Measurements from ENCODE around the gene OR10T2.
"Not testable (repeated sequence)": the region's sequence is repeated elsewhere in the genome, so short reads cannot be mapped to it uniquely, and the experiment has no call there.

The OR10T2 gene

GRCh38 chr1:158390331-158390730 lies 8.9 kb downstream of the OR10T2 start:
- no peak for TF ChIP-seq CTCF (conservative IDR thresholded peaks at IDR 0.05; ENCODE audit: low read depth, low read length)
- H3K4me3 ChIP-seq (ENCODE audit: low read depth, low read length) = no peak overlapping the region
- DNase-seq (ENCODE audit: low read depth) = no peak

- no peak for DNase-seq (ENCODE audit: low read depth)
- TF ChIP-seq CTCF (conservative IDR thresholded peaks at IDR 0.05; ENCODE audit: low read depth, low read length) = no peak
These were observed 24.4 kb downstream of the OR10T2 start for GRCh38 chr1:158374860-158375259.

GRCh38 chr1:158374101-158374500 lies 25.2 kb downstream of the OR10T2 start:
- DNase-seq (ENCODE audit: low read depth); H3K4me3 ChIP-seq (ENCODE audit: low read depth, low read length): not testable (repeated sequence)

More at GRCh38 chr1:158374860-158375259, 24.4 kb downstream of the OR10T2 start:
- no peak overlapping the region for H3K4me3 ChIP-seq (ENCODE audit: low read depth, low read length)

- DNase-seq (ENCODE audit: low read depth) = no peak
- H3K4me3 ChIP-seq (ENCODE audit: low read depth, low read length) = no peak overlapping the region
- TF ChIP-seq CTCF (conservative IDR thresholded peaks at IDR 0.05; ENCODE audit: low read depth, low read length) = no peak
These were observed 27.9 kb downstream of the OR10T2 start for GRCh38 chr1:158371188-158371953.

- no peak for TF ChIP-seq CTCF (conservative IDR thresholded peaks at IDR 0.05; ENCODE audit: low read depth, low read length)
- no peak overlapping the region for H3K4me3 ChIP-seq (ENCODE audit: low read depth, low read length)
- DNase-seq (ENCODE audit: low read depth) = no peak
These were observed 32.5 kb downstream of the OR10T2 start for GRCh38 chr1:158366783-158367182.

- no peak overlapping the region for H3K4me3 ChIP-seq (ENCODE audit: low read depth, low read length)
- DNase-seq (ENCODE audit: low read depth) = no peak
- TF ChIP-seq CTCF (conservative IDR thresholded peaks at IDR 0.05; ENCODE audit: low read depth, low read length) = no peak
These were observed 36.3 kb downstream of the OR10T2 start for GRCh38 chr1:158362941-158363340.

GRCh38 chr1:158362482-158362881 lies 36.8 kb downstream of the OR10T2 start:
- no peak overlapping the region for H3K4me3 ChIP-seq (ENCODE audit: low read depth, low read length)
- TF ChIP-seq CTCF (conservative IDR thresholded peaks at IDR 0.05; ENCODE audit: low read depth, low read length) = no peak
- no peak for DNase-seq (ENCODE audit: low read depth)
